ENCODE results near the gene OSBPL3. TPM values are rescaled to one million over a fixed set of nuclear protein-coding genes. Genes with fewer than 3 reads are reported as not detected.

The OSBPL3 gene
- total RNA-seq, 4 donors from 2014 or later: 3.1 to 7.0 (median 5.3) TPM

- H3K36me3 ChIP-seq: no peaks in the 10 kb centered on the region
- TF ChIP-seq, protein P1, sequence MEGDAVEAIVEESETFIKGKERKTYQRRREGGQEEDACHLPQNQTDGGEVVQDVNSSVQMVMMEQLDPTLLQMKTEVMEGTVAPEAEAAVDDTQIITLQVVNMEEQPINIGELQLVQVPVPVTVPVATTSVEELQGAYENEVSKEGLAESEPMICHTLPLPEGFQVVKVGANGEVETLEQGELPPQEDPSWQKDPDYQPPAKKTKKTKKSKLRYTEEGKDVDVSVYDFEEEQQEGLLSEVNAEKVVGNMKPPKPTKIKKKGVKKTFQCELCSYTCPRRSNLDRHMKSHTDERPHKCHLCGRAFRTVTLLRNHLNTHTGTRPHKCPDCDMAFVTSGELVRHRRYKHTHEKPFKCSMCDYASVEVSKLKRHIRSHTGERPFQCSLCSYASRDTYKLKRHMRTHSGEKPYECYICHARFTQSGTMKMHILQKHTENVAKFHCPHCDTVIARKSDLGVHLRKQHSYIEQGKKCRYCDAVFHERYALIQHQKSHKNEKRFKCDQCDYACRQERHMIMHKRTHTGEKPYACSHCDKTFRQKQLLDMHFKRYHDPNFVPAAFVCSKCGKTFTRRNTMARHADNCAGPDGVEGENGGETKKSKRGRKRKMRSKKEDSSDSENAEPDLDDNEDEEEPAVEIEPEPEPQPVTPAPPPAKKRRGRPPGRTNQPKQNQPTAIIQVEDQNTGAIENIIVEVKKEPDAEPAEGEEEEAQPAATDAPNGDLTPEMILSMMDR (IDR thresholded peaks at IDR 0.05 in 4 of 5, conservative IDR thresholded peaks at IDR 0.05 in 1 of 5): no peak
- TF ChIP-seq POLR2A (IDR thresholded peaks at IDR 0.05): no peak
- DNase-seq: peak in 1 of 2 donors; percentile 5
- H3K9me3 ChIP-seq: no peaks in the 10 kb centered on the region
- peaks cover 4 to 22% of the 10 kb centered on the region in 2 donors for H3K4me1 ChIP-seq
- H3K27ac ChIP-seq: no peak overlapping the region
- intact Hi-C loops (cut with DNase I; ENCODE audit: low total_unique reads) (no loop called here), in situ Hi-C loops (cut with MboI; ENCODE audit: low sequenced_read_pairs in 4 of 4) (no loop called here)
- no peaks in the 10 kb centered on the region for H3K27me3 ChIP-seq
- ATAC-seq: no peak
- no peak overlapping the region for H3K4me3 ChIP-seq
Observed at GRCh38 chr7:24877790-24878311, 102.1 kb downstream of the OSBPL3 start.

GRCh38 chr7:24874791-24875190 is 105.2 kb downstream of the OSBPL3 start:
- Histone ChIP-seq H3K27ac (no peak overlapping the region), H3K4me3 (no peak overlapping the region), H3K27me3 (no peaks in the 10 kb centered on the region), H3K36me3 (no peaks in the 10 kb centered on the region), H3K4me1 (peaks cover 0 to 14% of the 10 kb centered on the region in 2 donors), H3K9me3 (no peaks in the 10 kb centered on the region)
- DNase-seq (no peak), ATAC-seq (no peak)
- intact Hi-C loops (cut with DNase I; ENCODE audit: low total_unique reads) (no loop called here), in situ Hi-C loops (cut with MboI; ENCODE audit: low sequenced_read_pairs in 4 of 4) (no loop called here)
- TF ChIP-seq, protein P1 (IDR thresholded peaks at IDR 0.05 in 4 of 5, conservative IDR thresholded peaks at IDR 0.05 in 1 of 5): no peak
- TF ChIP-seq POLR2A (IDR thresholded peaks at IDR 0.05): no peak

DNA sequence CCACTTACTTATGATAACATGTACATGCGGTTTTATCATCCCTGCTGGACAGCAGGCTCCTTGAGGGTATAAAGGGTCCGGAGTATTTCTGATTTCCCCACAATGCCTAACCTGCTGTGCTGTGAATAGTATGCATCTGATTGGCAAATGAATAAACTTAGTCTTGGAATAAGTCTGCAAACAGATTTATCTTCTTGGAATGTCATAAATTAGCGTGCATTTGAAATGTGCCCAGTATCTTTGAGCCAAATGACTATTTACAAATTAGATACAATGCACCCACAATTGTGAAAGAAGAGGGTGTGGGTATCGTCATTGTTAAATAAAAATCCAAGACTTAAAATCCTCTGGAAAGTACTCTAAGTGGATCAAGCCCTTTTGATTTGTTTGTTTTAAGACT is 106.0 kb downstream of the OSBPL3 start:
- Histone ChIP-seq H3K27ac (no peak overlapping the region), H3K4me1 (peaks cover 0 to 14% of the 10 kb centered on the region in 2 donors), H3K9me3 (no peaks in the 10 kb centered on the region), H3K4me3 (no peak overlapping the region), H3K27me3 (no peaks in the 10 kb centered on the region), H3K36me3 (no peaks in the 10 kb centered on the region)
- ATAC-seq: no peak
- TF ChIP-seq, protein P1 (IDR thresholded peaks at IDR 0.05 in 4 of 5, conservative IDR thresholded peaks at IDR 0.05 in 1 of 5): no peak
- TF ChIP-seq POLR2A (IDR thresholded peaks at IDR 0.05): no peak
- no peak for DNase-seq
- intact Hi-C loops (cut with DNase I; ENCODE audit: low total_unique reads): no loop called here
- in situ Hi-C loops (cut with MboI; ENCODE audit: low sequenced_read_pairs in 4 of 4): no loop called here

GRCh38 chr7:24871770-24872169 is 108.2 kb downstream of the OSBPL3 start:
- Histone ChIP-seq H3K4me1 (peaks cover 0 to 7% of the 10 kb centered on the region in 2 donors), H3K27me3 (no peaks in the 10 kb centered on the region), H3K36me3 (no peaks in the 10 kb centered on the region), H3K4me3 (no peak overlapping the region), H3K9me3 (no peaks in the 10 kb centered on the region), H3K27ac (no peak overlapping the region)
- TF ChIP-seq, protein P1 (IDR thresholded peaks at IDR 0.05 in 4 of 5, conservative IDR thresholded peaks at IDR 0.05 in 1 of 5): no peak
- no peak for TF ChIP-seq POLR2A (IDR thresholded peaks at IDR 0.05)
- in situ Hi-C loops (cut with MboI; ENCODE audit: low sequenced_read_pairs in 4 of 4) (no loop called here), intact Hi-C loops (cut with DNase I; ENCODE audit: low total_unique reads) (no loop called here)
- ATAC-seq: no peak
- DNase-seq: no peak

- no peak for DNase-seq
- ATAC-seq: no peak
- no peak overlapping the region for H3K27ac ChIP-seq
Observed at GRCh38 chr7:24870766-24871165, 109.2 kb downstream of the OSBPL3 start.

More at GRCh38 chr7:24870766-24871165, 109.2 kb downstream of the OSBPL3 start:
- no peaks in the 10 kb centered on the region for H3K36me3 ChIP-seq
- in situ Hi-C loops (cut with MboI; ENCODE audit: low sequenced_read_pairs in 4 of 4) (no loop called here), intact Hi-C loops (cut with DNase I; ENCODE audit: low total_unique reads) (no loop called here)
- peaks cover 0 to 7% of the 10 kb centered on the region in 2 donors for H3K4me1 ChIP-seq
- TF ChIP-seq POLR2A (IDR thresholded peaks at IDR 0.05): no peak
- TF ChIP-seq, protein P1 (IDR thresholded peaks at IDR 0.05 in 4 of 5, conservative IDR thresholded peaks at IDR 0.05 in 1 of 5): no peak
- no peaks in the 10 kb centered on the region for H3K9me3 ChIP-seq
- no peaks in the 10 kb centered on the region for H3K27me3 ChIP-seq
- no peak overlapping the region for H3K4me3 ChIP-seq

All from gastrocnemius medialis (tissue), 4 donors.